Neural progenitor cell (in vitro differentiated cells): ENCODE results near the gene ARHGAP9.
"Not testable (repeated sequence)": the region's sequence is repeated elsewhere in the genome, so short reads cannot be mapped to it uniquely, and the experiment has no call there.

Source experiments
- EZH2 ChIP-seq: fragments of 200-600 bp; sonication (generic); IDR thresholded peaks from 2 replicates; pipeline ENCODE4 v1.6.1; 2017; ENCODE audit warnings: antibody characterized with exemption, mild to moderate bottlenecking, moderate library complexity
- EZH2phosphoT487 ChIP-seq: fragments of 200-600 bp; sonication (generic); IDR thresholded peaks from 2 replicates; pipeline ENCODE4 v1.6.1; 2017; ENCODE audit warnings: antibody characterized with exemption
- TF ChIP-seq, protein P1 (sequence below): fragments of 200-600 bp; sonication (generic); IDR thresholded peaks from 2 replicates; pipeline ENCODE4 v1.5.1; 2017; ENCODE audit warnings: antibody characterized with exemption, mild to moderate bottlenecking

GRCh38 chr12:57514246-57514645, 34.6 kb upstream of the ARHGAP9 start:
- TF ChIP-seq, protein P1, sequence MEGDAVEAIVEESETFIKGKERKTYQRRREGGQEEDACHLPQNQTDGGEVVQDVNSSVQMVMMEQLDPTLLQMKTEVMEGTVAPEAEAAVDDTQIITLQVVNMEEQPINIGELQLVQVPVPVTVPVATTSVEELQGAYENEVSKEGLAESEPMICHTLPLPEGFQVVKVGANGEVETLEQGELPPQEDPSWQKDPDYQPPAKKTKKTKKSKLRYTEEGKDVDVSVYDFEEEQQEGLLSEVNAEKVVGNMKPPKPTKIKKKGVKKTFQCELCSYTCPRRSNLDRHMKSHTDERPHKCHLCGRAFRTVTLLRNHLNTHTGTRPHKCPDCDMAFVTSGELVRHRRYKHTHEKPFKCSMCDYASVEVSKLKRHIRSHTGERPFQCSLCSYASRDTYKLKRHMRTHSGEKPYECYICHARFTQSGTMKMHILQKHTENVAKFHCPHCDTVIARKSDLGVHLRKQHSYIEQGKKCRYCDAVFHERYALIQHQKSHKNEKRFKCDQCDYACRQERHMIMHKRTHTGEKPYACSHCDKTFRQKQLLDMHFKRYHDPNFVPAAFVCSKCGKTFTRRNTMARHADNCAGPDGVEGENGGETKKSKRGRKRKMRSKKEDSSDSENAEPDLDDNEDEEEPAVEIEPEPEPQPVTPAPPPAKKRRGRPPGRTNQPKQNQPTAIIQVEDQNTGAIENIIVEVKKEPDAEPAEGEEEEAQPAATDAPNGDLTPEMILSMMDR, result not testable (repeated sequence)
- not testable (repeated sequence) for TF ChIP-seq EZH2, EZH2phosphoT487
